Right lobe of liver (tissue), 4 donors: ENCODE data around the gene PRR15.

ENCODE experiments used
- CTCF ChIP-seq, 4 donors: fragments of 200-600 bp in 3 of 4; fragments of 450-650 bp in 1 of 4; IDR thresholded peaks; one replicate each; pipeline versions ENCODE4 v1.5.1 to v1.8.0; 2016 to 2022; ENCODE audit warnings: antibody characterized with exemption in 4 of 4, mild to moderate bottlenecking in 2 of 4
- POLR2A ChIP-seq: fragments of 450-650 bp; IDR thresholded peaks from one replicate; pipeline ENCODE4 v1.6.1; 2017; ENCODE audit warnings: antibody characterized with exemption, mild to moderate bottlenecking
- donor health status: DM: no; HTN: no; CAD: no.
- donor health status: DM: no; HTN: no; CAD: no.
- donor health status: DM: no; HTN: yes; CAD: no.

GRCh38 chr7:29596593-29597178 lies 33.1 kb downstream of the PRR15 start:
- TF ChIP-seq CTCF (IDR thresholded peaks at IDR 0.05) (no peak), POLR2A (no peak)
